PC-3 (cell line): ENCODE measurements around the gene CPN2. TPM values are rescaled to one million over a fixed set of nuclear protein-coding genes. Genes with fewer than 3 reads are reported as not detected.

Experiments used
- ATAC-seq: fragments of 200-7000 bp; cut with Tn5 transposase; 2 replicates; pipeline ENCODE4 v1.9.1; 2020; ENCODE audit warnings: mild to moderate bottlenecking, moderate library complexity
- BruUV-seq: library from RNA; stranded (reverse); fragments of 400-500 nt; replicated peaks from 2 replicates; lab custom pipeline; 2021; lab: Mats Ljungman, UMichigan
- CTCF ChIA-PET: fragments of 300-600 bp; sonication (Branson Sonifier 250); formaldehyde crosslinking; loops from one replicate; lab custom pipeline; 2022; ENCODE audit warnings: antibody characterized with exemption; lab: Charles Lee
- POLR2A ChIA-PET: fragments of 300-600 bp; sonication (Branson Sonifier 250); formaldehyde crosslinking; loops from one replicate; lab custom pipeline; 2022; ENCODE audit warnings: antibody characterized with exemption; ENCODE audit not compliant: unreplicated experiment; lab: Charles Lee
- DNase-seq: peaks from one replicate; pipeline ENCODE4 v3.0.0-alpha.2; 2015
- H2AFZ ChIP-seq: fragments of 300-600 bp; sonication (generic); 2 replicates; pipeline ENCODE4 v1.6.0; 2016; ENCODE audit warnings: antibody characterized with exemption, low read length
- H3F3A ChIP-seq: fragments of 300-600 bp; sonication (generic); one replicate; pipeline ENCODE4 v1.6.0; 2017; ENCODE audit warnings: antibody characterized with exemption, low read length, control low read depth, mild to moderate bottlenecking; ENCODE audit not compliant: unreplicated experiment
- H3K27ac ChIP-seq: fragments of 300-600 bp; sonication (generic); 2 replicates; pipeline ENCODE4 v1.5.1; 2016; ENCODE audit warnings: mild to moderate bottlenecking, low read length
- H3K27me3 ChIP-seq: fragments of 300-600 bp; sonication (generic); 2 replicates; pipeline ENCODE4 v1.6.1; 2016; ENCODE audit warnings: low read length, mixed read lengths
- H3K36me3 ChIP-seq: fragments of 300-600 bp; sonication (generic); 2 replicates; pipeline ENCODE4 v1.6.1; 2016; ENCODE audit warnings: low read depth, mixed run types, low read length, mixed read lengths
- H3K4me1 ChIP-seq: fragments of 300-600 bp; sonication (generic); 2 replicates; pipeline ENCODE4 v1.5.1; 2016; ENCODE audit warnings: low read length; ENCODE audit not compliant: insufficient read depth
- H3K4me2 ChIP-seq: fragments of 300-600 bp; sonication (generic); 2 replicates; pipeline ENCODE4 v1.6.0; 2016; ENCODE audit warnings: low read length
- H3K4me3 ChIP-seq: fragments of 300-600 bp; sonication (generic); 2 replicates; pipeline ENCODE4 v1.5.1; 2016; ENCODE audit warnings: mild to moderate bottlenecking, low read length, mixed read lengths
- H3K79me2 ChIP-seq: fragments of 300-600 bp; sonication (generic); 2 replicates; pipeline ENCODE4 v1.6.1; 2017; ENCODE audit warnings: low read length, mixed read lengths
- H3K9ac ChIP-seq: fragments of 300-600 bp; sonication (generic); 2 replicates; pipeline ENCODE4 v1.6.0; 2016; ENCODE audit warnings: mild to moderate bottlenecking, low read length
- H3K9me2 ChIP-seq: fragments of 300-600 bp; sonication (generic); replicated peaks from 2 replicates; pipeline ENCODE4 v1.6.1; 2016; ENCODE audit warnings: mixed run types, low read length, mixed read lengths
- H3K9me3 ChIP-seq: fragments of 300-600 bp; sonication (generic); 2 replicates; pipeline ENCODE4 v1.6.1; 2016; ENCODE audit warnings: low read length, mixed read lengths
- H4K20me1 ChIP-seq: fragments of 300-600 bp; sonication (generic); 2 replicates; pipeline ENCODE4 v1.6.1; 2016; ENCODE audit warnings: low read length, mixed read lengths
- CTCF ChIP-seq: fragments of 300-600 bp; sonication (generic); conservative IDR thresholded peaks from 2 replicates; pipeline ENCODE4 v1.5.1; 2017; ENCODE audit warnings: antibody characterized with exemption, low read depth, mild to moderate bottlenecking, low read length
- EZH2 ChIP-seq: fragments of 300-600 bp; sonication (generic); IDR thresholded peaks from one replicate; pipeline ENCODE4 v1.6.1; 2017; ENCODE audit warnings: antibody characterized with exemption, mild to moderate bottlenecking, low read length; ENCODE audit not compliant: unreplicated experiment
- EZH2phosphoT487 ChIP-seq: fragments of 300-600 bp; sonication (generic); IDR thresholded peaks from 2 replicates; pipeline ENCODE4 v1.6.1; 2018; ENCODE audit warnings: mild to moderate bottlenecking, antibody characterized with exemption, low read length, borderline replicate concordance
- intact Hi-C: fragments of 100-400 bp; cut with micrococcal nuclease; formaldehyde crosslinking; loops from 2 replicates; pipeline ENCODE4 v1.9.0; 2023
- total RNA-seq: library from RNA; depleted of rRNA; stranded (reverse); fragments of >200 nt; gene quantifications from 2 replicates; pipeline ENCODE4 v1.2.3, GENCODE V29; 2014

Gene CPN2
- total RNA-seq, 1 experiment from 2014 or later: 0.07 TPM

GRCh38 chr3:194384156-194384555 lies 33.0 kb upstream of the CPN2 start:
- POLR2A ChIA-PET: no interaction called here
- CTCF ChIA-PET: no interaction called here
- BruUV-seq: no TSS peak

GRCh38 chr3:194383276-194383940 lies 32.3 kb upstream of the CPN2 start:
- intact Hi-C loops: no loop called here
- no peak for TF ChIP-seq EZH2phosphoT487
- no peak for TF ChIP-seq CTCF
- no peak for TF ChIP-seq EZH2
- H3K4me3 ChIP-seq: no peak overlapping the region
- no peaks in the 10 kb centered on the region for H3F3A ChIP-seq
- ATAC-seq (no peak), DNase-seq (no peak)
- H3K9me3 ChIP-seq: no peaks in the 10 kb centered on the region
- H4K20me1 ChIP-seq: no peaks in the 10 kb centered on the region
- H3K9ac ChIP-seq: no peak overlapping the region
- H3K36me3 ChIP-seq: no peaks in the 10 kb centered on the region
- no peaks in the 10 kb centered on the region for H3K27me3 ChIP-seq
- BruUV-seq: no TSS peak
- no peak overlapping the region for H2AFZ ChIP-seq
- ChIA-PET POLR2A (no interaction called here), CTCF (no interaction called here)
- H3K4me2 ChIP-seq: no peak overlapping the region
- H3K4me1 ChIP-seq: no peaks in the 10 kb centered on the region
- H3K27ac ChIP-seq: no peak overlapping the region
- no peaks in the 10 kb centered on the region for H3K79me2 ChIP-seq
- no peaks in the 10 kb centered on the region for H3K9me2 ChIP-seq

More at GRCh38 chr3:194384156-194384555, 33.0 kb upstream of the CPN2 start:
- no peaks in the 10 kb centered on the region for H3K27me3 ChIP-seq
- H3K9me3 ChIP-seq: no peaks in the 10 kb centered on the region
- H3K4me2 ChIP-seq: no peak overlapping the region
- H3K4me3 ChIP-seq: no peak overlapping the region
- no peak for TF ChIP-seq CTCF
- TF ChIP-seq EZH2: no peak
- no peak for TF ChIP-seq EZH2phosphoT487
- H3K27ac ChIP-seq: no peak overlapping the region
- intact Hi-C loops: no loop called here
- H2AFZ ChIP-seq: no peak overlapping the region
- H3K79me2 ChIP-seq: no peaks in the 10 kb centered on the region
- H3F3A ChIP-seq: no peaks in the 10 kb centered on the region
- H4K20me1 ChIP-seq: no peaks in the 10 kb centered on the region
- no peak overlapping the region for H3K9ac ChIP-seq
- H3K9me2 ChIP-seq: no peaks in the 10 kb centered on the region
- H3K4me1 ChIP-seq: no peaks in the 10 kb centered on the region
- H3K36me3 ChIP-seq: no peaks in the 10 kb centered on the region
- ATAC-seq: no peak
- DNase-seq: no peak

GRCh38 chr3:194382892-194383223 lies 31.7 kb upstream of the CPN2 start:
- DNase-seq: no peak
- Histone ChIP-seq H3F3A (no peaks in the 10 kb centered on the region), H3K9me3 (no peaks in the 10 kb centered on the region), H2AFZ (no peak overlapping the region), H3K4me1 (no peaks in the 10 kb centered on the region), H3K79me2 (no peaks in the 10 kb centered on the region), H3K36me3 (no peaks in the 10 kb centered on the region), H3K27me3 (no peaks in the 10 kb centered on the region), H3K9me2 (no peaks in the 10 kb centered on the region), H3K4me2 (no peak overlapping the region), H4K20me1 (no peaks in the 10 kb centered on the region), H3K27ac (no peak overlapping the region), H3K4me3 (no peak overlapping the region), H3K9ac (no peak overlapping the region)
- ChIA-PET CTCF (no interaction called here), POLR2A (no interaction called here)
- no peak for ATAC-seq
- no peak for TF ChIP-seq EZH2phosphoT487
- TF ChIP-seq CTCF: no peak
- no peak for TF ChIP-seq EZH2
- no TSS peak for BruUV-seq
- intact Hi-C loops: no loop called here
